WTC11 (cell line): ENCODE data around the gene GNAI3.

Source experiments
- ESRRA ChIP-seq: sonication (generic); formaldehyde crosslinking; IDR thresholded peaks from 2 replicates; pipeline ENCODE4 v1.8.1; 2022; ENCODE audit warnings: mild to moderate bottlenecking, missing genetic modification reagents, borderline replicate concordance
- ETV6 ChIP-seq: sonication (generic); formaldehyde crosslinking; IDR thresholded peaks from 2 replicates; pipeline ENCODE4 v1.8.1; 2022; ENCODE audit warnings: mild to moderate bottlenecking, missing genetic modification reagents
- NR3C1 ChIP-seq: sonication (generic); formaldehyde crosslinking; conservative IDR thresholded peaks from 2 replicates; pipeline ENCODE4 v1.8.1; 2023; ENCODE audit warnings: low read depth, mild to moderate bottlenecking, missing genetic modification reagents
- ZNF263 ChIP-seq: sonication (generic); formaldehyde crosslinking; IDR thresholded peaks from 2 replicates; pipeline ENCODE4 v1.8.1; 2022; ENCODE audit warnings: low read depth, mild to moderate bottlenecking, moderate library complexity, missing genetic modification reagents
- TF ChIP-seq, protein P1 (sequence below): sonication (generic); formaldehyde crosslinking; conservative IDR thresholded peaks from 2 replicates; pipeline ENCODE4 v1.8.1; 2023; ENCODE audit warnings: mild to moderate bottlenecking, low read depth, missing genetic modification reagents, moderate library complexity
- TF ChIP-seq, protein P2 (sequence below): sonication (generic); formaldehyde crosslinking; IDR thresholded peaks from 2 replicates; pipeline ENCODE4 v1.8.1; 2022; ENCODE audit warnings: low read depth, missing genetic modification reagents, borderline replicate concordance
- TF ChIP-seq, protein P3 (sequence below): fragments of 200-600 bp; IDR thresholded peaks from 2 replicates; pipeline ENCODE4 v1.8.0; 2022; ENCODE audit warnings: antibody characterized with exemption
- TF ChIP-seq, protein P4 (sequence below): sonication (generic); formaldehyde crosslinking; IDR thresholded peaks from 2 replicates; pipeline ENCODE4 v1.8.1; 2022; ENCODE audit warnings: missing genetic modification reagents, borderline replicate concordance

DNA sequence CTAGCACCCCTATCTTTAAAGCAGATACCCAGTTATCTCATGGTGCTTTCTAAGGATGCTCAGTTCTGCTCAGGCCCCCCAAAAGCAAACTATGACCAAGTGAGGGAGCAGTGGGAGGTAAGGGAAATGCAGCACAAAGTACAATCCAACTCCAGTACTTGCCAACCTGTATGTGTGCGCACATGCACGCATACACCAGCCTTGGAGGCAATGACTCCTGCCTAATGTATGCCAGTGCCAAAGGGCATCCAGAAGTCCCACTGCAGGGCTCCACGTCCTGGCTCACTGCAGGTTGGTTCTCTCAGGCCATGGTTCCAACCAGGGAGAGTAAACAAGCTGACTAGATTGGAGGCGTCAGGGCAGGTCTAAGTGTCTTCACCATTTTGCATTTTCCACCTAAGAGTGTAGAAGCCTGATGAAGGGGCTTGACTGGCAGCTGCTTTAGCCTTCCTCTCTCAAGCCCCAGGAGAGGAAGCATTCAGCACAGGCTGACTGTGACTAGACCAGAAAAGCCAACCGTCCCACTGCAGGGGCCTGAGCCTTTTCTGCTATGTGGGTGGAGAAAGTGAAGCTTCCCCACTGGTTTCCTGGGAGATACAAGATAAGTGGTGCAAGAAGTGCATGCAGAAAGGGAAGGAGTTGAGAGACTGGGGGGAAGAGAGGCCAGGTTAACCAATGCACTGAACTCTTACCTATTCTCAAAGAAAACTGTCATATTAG lies 46.6 kb upstream of the GNAI3 start:
- TF ChIP-seq, protein P1, sequence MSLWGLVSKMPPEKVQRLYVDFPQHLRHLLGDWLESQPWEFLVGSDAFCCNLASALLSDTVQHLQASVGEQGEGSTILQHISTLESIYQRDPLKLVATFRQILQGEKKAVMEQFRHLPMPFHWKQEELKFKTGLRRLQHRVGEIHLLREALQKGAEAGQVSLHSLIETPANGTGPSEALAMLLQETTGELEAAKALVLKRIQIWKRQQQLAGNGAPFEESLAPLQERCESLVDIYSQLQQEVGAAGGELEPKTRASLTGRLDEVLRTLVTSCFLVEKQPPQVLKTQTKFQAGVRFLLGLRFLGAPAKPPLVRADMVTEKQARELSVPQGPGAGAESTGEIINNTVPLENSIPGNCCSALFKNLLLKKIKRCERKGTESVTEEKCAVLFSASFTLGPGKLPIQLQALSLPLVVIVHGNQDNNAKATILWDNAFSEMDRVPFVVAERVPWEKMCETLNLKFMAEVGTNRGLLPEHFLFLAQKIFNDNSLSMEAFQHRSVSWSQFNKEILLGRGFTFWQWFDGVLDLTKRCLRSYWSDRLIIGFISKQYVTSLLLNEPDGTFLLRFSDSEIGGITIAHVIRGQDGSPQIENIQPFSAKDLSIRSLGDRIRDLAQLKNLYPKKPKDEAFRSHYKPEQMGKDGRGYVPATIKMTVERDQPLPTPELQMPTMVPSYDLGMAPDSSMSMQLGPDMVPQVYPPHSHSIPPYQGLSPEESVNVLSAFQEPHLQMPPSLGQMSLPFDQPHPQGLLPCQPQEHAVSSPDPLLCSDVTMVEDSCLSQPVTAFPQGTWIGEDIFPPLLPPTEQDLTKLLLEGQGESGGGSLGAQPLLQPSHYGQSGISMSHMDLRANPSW (CRISPR knock-in tag), result no peak
- no peak for TF ChIP-seq ZNF263
- TF ChIP-seq, protein P2, sequence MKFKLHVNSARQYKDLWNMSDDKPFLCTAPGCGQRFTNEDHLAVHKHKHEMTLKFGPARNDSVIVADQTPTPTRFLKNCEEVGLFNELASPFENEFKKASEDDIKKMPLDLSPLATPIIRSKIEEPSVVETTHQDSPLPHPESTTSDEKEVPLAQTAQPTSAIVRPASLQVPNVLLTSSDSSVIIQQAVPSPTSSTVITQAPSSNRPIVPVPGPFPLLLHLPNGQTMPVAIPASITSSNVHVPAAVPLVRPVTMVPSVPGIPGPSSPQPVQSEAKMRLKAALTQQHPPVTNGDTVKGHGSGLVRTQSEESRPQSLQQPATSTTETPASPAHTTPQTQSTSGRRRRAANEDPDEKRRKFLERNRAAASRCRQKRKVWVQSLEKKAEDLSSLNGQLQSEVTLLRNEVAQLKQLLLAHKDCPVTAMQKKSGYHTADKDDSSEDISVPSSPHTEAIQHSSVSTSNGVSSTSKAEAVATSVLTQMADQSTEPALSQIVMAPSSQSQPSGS, result no peak
- TF ChIP-seq, protein P3, sequence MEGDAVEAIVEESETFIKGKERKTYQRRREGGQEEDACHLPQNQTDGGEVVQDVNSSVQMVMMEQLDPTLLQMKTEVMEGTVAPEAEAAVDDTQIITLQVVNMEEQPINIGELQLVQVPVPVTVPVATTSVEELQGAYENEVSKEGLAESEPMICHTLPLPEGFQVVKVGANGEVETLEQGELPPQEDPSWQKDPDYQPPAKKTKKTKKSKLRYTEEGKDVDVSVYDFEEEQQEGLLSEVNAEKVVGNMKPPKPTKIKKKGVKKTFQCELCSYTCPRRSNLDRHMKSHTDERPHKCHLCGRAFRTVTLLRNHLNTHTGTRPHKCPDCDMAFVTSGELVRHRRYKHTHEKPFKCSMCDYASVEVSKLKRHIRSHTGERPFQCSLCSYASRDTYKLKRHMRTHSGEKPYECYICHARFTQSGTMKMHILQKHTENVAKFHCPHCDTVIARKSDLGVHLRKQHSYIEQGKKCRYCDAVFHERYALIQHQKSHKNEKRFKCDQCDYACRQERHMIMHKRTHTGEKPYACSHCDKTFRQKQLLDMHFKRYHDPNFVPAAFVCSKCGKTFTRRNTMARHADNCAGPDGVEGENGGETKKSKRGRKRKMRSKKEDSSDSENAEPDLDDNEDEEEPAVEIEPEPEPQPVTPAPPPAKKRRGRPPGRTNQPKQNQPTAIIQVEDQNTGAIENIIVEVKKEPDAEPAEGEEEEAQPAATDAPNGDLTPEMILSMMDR, result no peak
- TF ChIP-seq NR3C1, result no peak
- TF ChIP-seq ESRRA, result no peak
- no peak for TF ChIP-seq ETV6
- TF ChIP-seq, protein P4, sequence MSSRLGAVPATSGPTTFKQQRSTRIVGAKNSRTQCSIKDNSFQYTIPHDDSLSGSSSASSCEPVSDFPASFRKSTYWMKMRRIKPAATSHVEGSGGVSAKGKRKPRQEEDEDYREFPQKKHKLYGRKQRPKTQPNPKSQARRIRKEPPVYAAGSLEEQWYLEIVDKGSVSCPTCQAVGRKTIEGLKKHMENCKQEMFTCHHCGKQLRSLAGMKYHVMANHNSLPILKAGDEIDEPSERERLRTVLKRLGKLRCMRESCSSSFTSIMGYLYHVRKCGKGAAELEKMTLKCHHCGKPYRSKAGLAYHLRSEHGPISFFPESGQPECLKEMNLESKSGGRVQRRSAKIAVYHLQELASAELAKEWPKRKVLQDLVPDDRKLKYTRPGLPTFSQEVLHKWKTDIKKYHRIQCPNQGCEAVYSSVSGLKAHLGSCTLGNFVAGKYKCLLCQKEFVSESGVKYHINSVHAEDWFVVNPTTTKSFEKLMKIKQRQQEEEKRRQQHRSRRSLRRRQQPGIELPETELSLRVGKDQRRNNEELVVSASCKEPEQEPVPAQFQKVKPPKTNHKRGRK (CRISPR knock-in tag), result no peak
